A549 (cell line): ENCODE measurements around the gene ITGB3. TPM values are rescaled to one million over a fixed set of nuclear protein-coding genes. Genes with fewer than 3 reads are reported as not detected.

Experiments used
- ATAC-seq, 2 experiments: fragments of 200-7000 bp in 1 of 2; fragments of >200 bp in 1 of 2; cut with Nextera tagmentation in 1 of 2; cut with Tn5 transposase in 1 of 2; 3 replicates each; pipeline versions ENCODE4 v1.8.0 to v1.9.1; 2018 to 2020; ENCODE audit warnings: mild to moderate bottlenecking in 1 of 2, moderate library complexity in 1 of 2
- CTCF ChIA-PET: fragments of 300-600 bp; sonication (Branson Sonifier 250); formaldehyde crosslinking; extraction: SDS; loops from one replicate; lab custom pipeline; 2021; ENCODE audit warnings: antibody characterized with exemption, inconsistent platforms; lab: Yijun Ruan, JAX
- POLR2A ChIA-PET: fragments of 350-600 bp; formaldehyde crosslinking; extraction: SDS; loops from one replicate; lab custom pipeline; 2021; ENCODE audit warnings: antibody characterized with exemption, inconsistent platforms; lab: Yijun Ruan, JAX
- DNase-seq, 2 experiments: peaks; one replicate each; pipeline versions ENCODE4 v3.0.0 to v3.0.0-alpha.2; 2011 to 2016; ENCODE audit warnings: low read depth in 1 of 2, low spot score in 1 of 2
- FAIRE-seq: peaks from 2 replicates; lab custom pipeline; 2011; peaks lifted over from hg19 to GRCh38; lab: Jason Lieb, UNC
- H3K27ac ChIP-seq, 2 experiments: fragments of >200 bp; sonication (Bioruptor Twin); formaldehyde crosslinking; 3 replicates each; pipeline ENCODE4 v1.5.1; 2016 to 2017
- H3K4me1 ChIP-seq: fragments of >200 bp; sonication (Bioruptor Twin); formaldehyde crosslinking; 3 replicates; pipeline ENCODE4 v1.6.1; 2016
- H3K4me2 ChIP-seq: fragments of >200 bp; sonication (Bioruptor Twin); formaldehyde crosslinking; 3 replicates; pipeline ENCODE4 v1.6.1; 2016
- H3K4me3 ChIP-seq: fragments of >200 bp; sonication (Bioruptor Twin); formaldehyde crosslinking; 3 replicates; pipeline ENCODE4 v1.5.1; 2016
- H3K9me3 ChIP-seq: fragments of >200 bp; sonication (Bioruptor Twin); formaldehyde crosslinking; 3 replicates; pipeline ENCODE4 v1.6.1; 2016
- CBX2 ChIP-seq: fragments of 200-600 bp; sonication (generic); IDR thresholded peaks from 2 replicates; pipeline ENCODE4 v1.6.1; 2016; ENCODE audit warnings: low read depth, mild to moderate bottlenecking, borderline replicate concordance
- CHD4 ChIP-seq: fragments of 200-600 bp; sonication (generic); IDR thresholded peaks from 2 replicates; pipeline ENCODE4 v1.6.1; 2016; ENCODE audit warnings: antibody characterized with exemption, mild to moderate bottlenecking, borderline replicate concordance
- EHF ChIP-seq: fragments of 250-450 bp; sonication (Bioruptor Pico); IDR thresholded peaks from 2 replicates; pipeline ENCODE4 v1.5.0; 2020; ENCODE audit warnings: mild to moderate bottlenecking
- EHMT2 ChIP-seq: fragments of 200-600 bp; sonication (generic); IDR thresholded peaks from 2 replicates; pipeline ENCODE4 v1.6.1; 2016; ENCODE audit warnings: antibody characterized with exemption, low read depth, mild to moderate bottlenecking, moderate library complexity
- FOSB ChIP-seq: fragments of 250-450 bp; sonication (Bioruptor Pico); IDR thresholded peaks from 2 replicates; pipeline ENCODE4 v1.5.0; 2020; ENCODE audit warnings: mild to moderate bottlenecking, moderate library complexity
- FOSL2 ChIP-seq, 2 experiments: fragments of 450-650 bp in 1 of 2; fragments of >200 bp in 1 of 2; sonication (Bioruptor Twin) in 1 of 2; formaldehyde crosslinking; IDR thresholded peaks; 2 replicates each; pipeline versions ENCODE4 v1.5.0 to v1.6.1; 2016 to 2020; ENCODE audit warnings: mild to moderate bottlenecking in 1 of 2, moderate library complexity in 1 of 2
- FOXS1 ChIP-seq: fragments of 250-450 bp; sonication (Bioruptor Pico); IDR thresholded peaks from 2 replicates; pipeline ENCODE4 v1.5.0; 2020; ENCODE audit warnings: mild to moderate bottlenecking, moderate library complexity
- GATA3 ChIP-seq: IDR thresholded peaks from 2 replicates; pipeline ENCODE4 v1.6.1; 2012; ENCODE audit warnings: borderline replicate concordance
- HDAC2 ChIP-seq: fragments of 200-600 bp; sonication (generic); IDR thresholded peaks from 2 replicates; pipeline ENCODE4 v1.6.1; 2016
- HEYL ChIP-seq: fragments of 250-450 bp; sonication (Bioruptor Pico); IDR thresholded peaks from 2 replicates; pipeline ENCODE4 v1.8.0; 2021; ENCODE audit warnings: mild to moderate bottlenecking, moderate library complexity
- HOXB13 ChIP-seq: fragments of 250-450 bp; sonication (Bioruptor Pico); IDR thresholded peaks from 2 replicates; pipeline ENCODE4 v1.5.0; 2020; ENCODE audit warnings: low read depth, mild to moderate bottlenecking, moderate library complexity
- KDM1A ChIP-seq: fragments of 200-600 bp; sonication (generic); IDR thresholded peaks from 2 replicates; pipeline ENCODE4 v1.6.1; 2016; ENCODE audit warnings: low read depth, mild to moderate bottlenecking
- KDM5A ChIP-seq: fragments of 200-600 bp; sonication (generic); IDR thresholded peaks from 2 replicates; pipeline ENCODE4 v1.6.1; 2016; ENCODE audit warnings: antibody characterized with exemption, mild to moderate bottlenecking
- MAZ ChIP-seq: fragments of 150-350 bp; IDR thresholded peaks from 2 replicates; pipeline ENCODE4 v1.6.1; 2014; ENCODE audit warnings: antibody characterized with exemption, low read depth, low read length, borderline replicate concordance
- NPAS2 ChIP-seq: fragments of 250-450 bp; sonication (Bioruptor Pico); IDR thresholded peaks from 2 replicates; pipeline ENCODE4 v1.8.0; 2022; ENCODE audit warnings: mild to moderate bottlenecking, moderate library complexity, borderline replicate concordance
- PHF8 ChIP-seq: fragments of 200-600 bp; sonication (generic); IDR thresholded peaks from 2 replicates; pipeline ENCODE4 v1.6.1; 2016; ENCODE audit warnings: low read depth, mild to moderate bottlenecking, antibody characterized with exemption, moderate library complexity, borderline replicate concordance
- RAD21 ChIP-seq, 2 experiments: fragments of >200 bp in 1 of 2; sonication (Bioruptor Twin) in 1 of 2; formaldehyde crosslinking in 1 of 2; IDR thresholded peaks in 1 of 2; conservative IDR thresholded peaks in 1 of 2; 2 replicates in 1 of 2; 3 replicates in 1 of 2; pipeline ENCODE4 v1.6.1; 2012 to 2018; ENCODE audit warnings: inconsistent platforms in 1 of 2
- SMC3 ChIP-seq: fragments of >200 bp; sonication (Bioruptor Twin); formaldehyde crosslinking; IDR thresholded peaks from 3 replicates; pipeline ENCODE4 v1.6.1; 2018; ENCODE audit warnings: inconsistent platforms
- ZC3H11A ChIP-seq: fragments of 450-650 bp; IDR thresholded peaks from 2 replicates; pipeline ENCODE4 v1.6.1; 2014; ENCODE audit warnings: antibody characterized with exemption, mild to moderate bottlenecking
- ZNF302 ChIP-seq: fragments of 250-450 bp; sonication (Bioruptor Pico); IDR thresholded peaks from 2 replicates; pipeline ENCODE4 v1.9.0; 2021; ENCODE audit warnings: inconsistent platforms, mild to moderate bottlenecking, moderate library complexity
- ZSCAN20 ChIP-seq: fragments of 250-450 bp; sonication (Bioruptor Pico); IDR thresholded peaks from 2 replicates; pipeline ENCODE4 v1.8.0; 2022; ENCODE audit warnings: mild to moderate bottlenecking, moderate library complexity
- WGBS: methylation state at CpG from one replicate; pipeline ENCODE4 v1.1.6; 2017; ENCODE audit errors: missing lambda C conversion rate; 5-methylcytosine and 5-hydroxymethylcytosine counted together
- polyA plus RNA-seq, 4 experiments: library from polyadenylated mRNA; depleted of rRNA in 3 of 4; stranded (reverse); fragments of >200 nt; fragmentation: RNase III in 1 of 4; extraction: RNeasy Plus Mini Kit Qiagen cat#74134 plus additional on column Dnase treatment in 1 of 4; gene quantifications; 2 replicates in 3 of 4; 3 replicates in 1 of 4; pipeline ENCODE4 v1.2.3, GENCODE V29; 2011 to 2017
- TF ChIP-seq, protein P1 (sequence below): fragments of >200 bp; sonication (Bioruptor Twin); formaldehyde crosslinking; IDR thresholded peaks from 3 replicates; pipeline ENCODE4 v1.6.1; 2016
- TF ChIP-seq, protein P2 (sequence below): IDR thresholded peaks from 2 replicates; pipeline ENCODE4 v1.6.1; 2012
- TF ChIP-seq, protein P3 (sequence below): IDR thresholded peaks from 2 replicates; pipeline ENCODE4 v1.6.1; 2012; ENCODE audit warnings: low read depth, borderline replicate concordance
- TF ChIP-seq, protein P4 (sequence below): fragments of 200-600 bp; sonication (generic); IDR thresholded peaks from 2 replicates; pipeline ENCODE4 v1.6.1; 2016; ENCODE audit warnings: antibody characterized with exemption, mild to moderate bottlenecking, moderate library complexity
- TF ChIP-seq, protein P5 (sequence below): fragments of 250-450 bp; sonication (Bioruptor Pico); IDR thresholded peaks from 2 replicates; pipeline ENCODE4 v1.5.0; 2021; ENCODE audit warnings: mild to moderate bottlenecking, moderate library complexity, borderline replicate concordance

The ITGB3 gene
- polyA plus RNA-seq, 2 of the 4 experiments (the other 2 are of a cell fraction), result 0.34 to 5.0 TPM

DNA sequence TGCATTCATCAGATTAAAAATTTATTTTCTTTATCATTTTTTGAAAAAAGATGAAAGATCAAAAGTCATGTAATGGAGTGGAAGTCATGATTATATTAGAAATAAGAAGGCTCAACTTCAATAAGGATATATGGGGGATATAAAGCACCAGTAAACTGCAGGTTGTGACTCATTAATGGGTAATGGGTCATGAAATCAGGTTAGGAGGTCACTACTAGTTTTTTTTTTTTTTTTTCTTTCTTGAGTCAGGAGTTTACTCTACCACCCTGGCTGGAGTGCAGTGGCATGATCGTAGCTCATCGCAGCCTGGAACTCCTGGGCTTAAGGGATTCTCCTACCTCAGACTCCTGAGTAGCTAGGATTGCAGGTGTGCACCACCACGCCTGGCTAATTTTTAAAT, 84.4 kb downstream of the ITGB3 start (continued):
- TF ChIP-seq, protein P1, sequence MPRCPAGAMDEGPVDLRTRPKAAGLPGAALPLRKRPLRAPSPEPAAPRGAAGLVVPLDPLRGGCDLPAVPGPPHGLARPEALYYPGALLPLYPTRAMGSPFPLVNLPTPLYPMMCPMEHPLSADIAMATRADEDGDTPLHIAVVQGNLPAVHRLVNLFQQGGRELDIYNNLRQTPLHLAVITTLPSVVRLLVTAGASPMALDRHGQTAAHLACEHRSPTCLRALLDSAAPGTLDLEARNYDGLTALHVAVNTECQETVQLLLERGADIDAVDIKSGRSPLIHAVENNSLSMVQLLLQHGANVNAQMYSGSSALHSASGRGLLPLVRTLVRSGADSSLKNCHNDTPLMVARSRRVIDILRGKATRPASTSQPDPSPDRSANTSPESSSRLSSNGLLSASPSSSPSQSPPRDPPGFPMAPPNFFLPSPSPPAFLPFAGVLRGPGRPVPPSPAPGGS, result no peak
- no peak for TF ChIP-seq FOXS1
- no peak for TF ChIP-seq EHF (CRISPR knock-in tag)
- no peak for TF ChIP-seq FOSB (CRISPR knock-in tag)
- TF ChIP-seq SMC3, result no peak

DNA sequence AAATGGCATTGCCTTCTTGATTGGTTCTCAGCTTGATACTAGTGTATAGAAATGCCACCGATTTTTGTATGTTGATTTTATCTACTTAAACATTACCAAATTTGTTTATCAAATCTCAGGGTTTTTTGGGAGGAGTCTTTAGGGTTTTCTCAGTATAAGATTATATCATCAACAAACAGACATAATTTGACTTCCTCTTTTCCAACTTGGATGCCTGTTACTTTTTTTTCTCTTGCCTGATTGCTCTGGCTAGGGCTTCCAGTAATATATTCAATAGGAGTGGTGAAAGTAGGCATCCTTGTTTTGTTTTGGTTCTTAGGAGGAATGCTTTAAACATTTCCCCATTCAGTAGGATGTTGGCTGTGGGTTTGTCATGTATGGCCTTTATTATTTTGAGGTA, 99.2 kb downstream of the ITGB3 start:
- Histone ChIP-seq H3K4me2 (no peak overlapping the region), H3K9me3 (no peaks in the 10 kb centered on the region), H3K4me1 (no peaks in the 10 kb centered on the region), H3K27ac (no peak overlapping the region), H3K4me3 (no peak overlapping the region)
- DNase-seq (no peak), ATAC-seq (no peak), FAIRE-seq (no peak)
- POLR2A ChIA-PET, result no interaction called here
- CTCF ChIA-PET, result interaction anchor here (0.9 to 1.4 kb wide), 3 partner anchors 9 to 38 kb away, joined by 3 to 4 read pairs (median 3); no protein-coding TSS in a partner anchor
- 82% methylated on average over 1 of the region's 1 CpG for WGBS
- TF ChIP-seq NPAS2, result no peak
- no peak for TF ChIP-seq RAD21 (conservative IDR thresholded peaks at IDR 0.05 in 1 of 2, IDR thresholded peaks at IDR 0.05 in 1 of 2)
- TF ChIP-seq EHMT2, result no peak
- no peak for TF ChIP-seq CHD4
- TF ChIP-seq, protein P2, sequence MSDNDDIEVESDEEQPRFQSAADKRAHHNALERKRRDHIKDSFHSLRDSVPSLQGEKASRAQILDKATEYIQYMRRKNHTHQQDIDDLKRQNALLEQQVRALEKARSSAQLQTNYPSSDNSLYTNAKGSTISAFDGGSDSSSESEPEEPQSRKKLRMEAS, result no peak
- no peak for TF ChIP-seq KDM1A
- TF ChIP-seq GATA3, result no peak
- TF ChIP-seq HEYL (CRISPR knock-in tag), result no peak
- no peak for TF ChIP-seq PHF8
- TF ChIP-seq ZNF302 (CRISPR knock-in tag), result no peak
- TF ChIP-seq, protein P1, result no peak
- TF ChIP-seq ZSCAN20 (CRISPR knock-in tag), result no peak
- TF ChIP-seq FOSB (CRISPR knock-in tag), result no peak
- TF ChIP-seq, protein P3, sequence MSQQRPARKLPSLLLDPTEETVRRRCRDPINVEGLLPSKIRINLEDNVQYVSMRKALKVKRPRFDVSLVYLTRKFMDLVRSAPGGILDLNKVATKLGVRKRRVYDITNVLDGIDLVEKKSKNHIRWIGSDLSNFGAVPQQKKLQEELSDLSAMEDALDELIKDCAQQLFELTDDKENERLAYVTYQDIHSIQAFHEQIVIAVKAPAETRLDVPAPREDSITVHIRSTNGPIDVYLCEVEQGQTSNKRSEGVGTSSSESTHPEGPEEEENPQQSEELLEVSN, result no peak
- no peak for TF ChIP-seq ZC3H11A
- TF ChIP-seq CBX2, result no peak
- no peak for TF ChIP-seq FOSL2 (IDR thresholded peaks at IDR 0.05)
- TF ChIP-seq FOSL2 (CRISPR knock-in tag; IDR thresholded peaks at IDR 0.05), result no peak

DNA sequence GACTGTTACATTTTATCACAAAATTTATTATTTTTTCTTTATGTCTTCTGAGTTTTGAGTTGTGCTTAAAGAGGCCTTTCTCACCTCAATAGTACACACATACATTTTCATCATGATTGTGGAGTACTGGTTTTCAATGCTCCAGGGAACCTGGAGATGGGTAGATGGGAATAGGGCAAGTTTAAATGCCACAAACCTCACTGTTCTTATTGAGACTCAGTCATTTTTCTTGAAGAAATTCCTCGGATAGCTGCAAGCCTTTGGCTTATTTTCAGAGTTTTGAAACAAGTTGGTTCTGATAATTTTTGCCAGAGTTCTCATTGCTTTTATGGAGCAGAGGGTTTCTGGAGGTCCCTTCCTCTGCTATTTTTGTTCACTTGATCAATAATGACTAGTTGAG, 105.0 kb downstream of the ITGB3 start:
- peak; percentile 89 for FAIRE-seq
- H3K9me3 ChIP-seq, result no peaks in the 10 kb centered on the region
- no peak overlapping the region for H3K4me3 ChIP-seq
- H3K4me2 ChIP-seq, result no peak overlapping the region
- ATAC-seq, result no peak
- POLR2A ChIA-PET, result no interaction called here
- 81% methylated on average over 1 of the region's 1 CpG for WGBS
- no peaks in the 10 kb centered on the region for H3K4me1 ChIP-seq
- CTCF ChIA-PET, result no interaction called here
- DNase-seq, result no peak
- no peak overlapping the region for H3K27ac ChIP-seq
- TF ChIP-seq MAZ (no peak), KDM5A (no peak), ZSCAN20 (CRISPR knock-in tag) (no peak), HDAC2 (no peak), HOXB13 (CRISPR knock-in tag) (no peak), NPAS2 (no peak)
- TF ChIP-seq, protein P2, result no peak
- TF ChIP-seq, protein P4, sequence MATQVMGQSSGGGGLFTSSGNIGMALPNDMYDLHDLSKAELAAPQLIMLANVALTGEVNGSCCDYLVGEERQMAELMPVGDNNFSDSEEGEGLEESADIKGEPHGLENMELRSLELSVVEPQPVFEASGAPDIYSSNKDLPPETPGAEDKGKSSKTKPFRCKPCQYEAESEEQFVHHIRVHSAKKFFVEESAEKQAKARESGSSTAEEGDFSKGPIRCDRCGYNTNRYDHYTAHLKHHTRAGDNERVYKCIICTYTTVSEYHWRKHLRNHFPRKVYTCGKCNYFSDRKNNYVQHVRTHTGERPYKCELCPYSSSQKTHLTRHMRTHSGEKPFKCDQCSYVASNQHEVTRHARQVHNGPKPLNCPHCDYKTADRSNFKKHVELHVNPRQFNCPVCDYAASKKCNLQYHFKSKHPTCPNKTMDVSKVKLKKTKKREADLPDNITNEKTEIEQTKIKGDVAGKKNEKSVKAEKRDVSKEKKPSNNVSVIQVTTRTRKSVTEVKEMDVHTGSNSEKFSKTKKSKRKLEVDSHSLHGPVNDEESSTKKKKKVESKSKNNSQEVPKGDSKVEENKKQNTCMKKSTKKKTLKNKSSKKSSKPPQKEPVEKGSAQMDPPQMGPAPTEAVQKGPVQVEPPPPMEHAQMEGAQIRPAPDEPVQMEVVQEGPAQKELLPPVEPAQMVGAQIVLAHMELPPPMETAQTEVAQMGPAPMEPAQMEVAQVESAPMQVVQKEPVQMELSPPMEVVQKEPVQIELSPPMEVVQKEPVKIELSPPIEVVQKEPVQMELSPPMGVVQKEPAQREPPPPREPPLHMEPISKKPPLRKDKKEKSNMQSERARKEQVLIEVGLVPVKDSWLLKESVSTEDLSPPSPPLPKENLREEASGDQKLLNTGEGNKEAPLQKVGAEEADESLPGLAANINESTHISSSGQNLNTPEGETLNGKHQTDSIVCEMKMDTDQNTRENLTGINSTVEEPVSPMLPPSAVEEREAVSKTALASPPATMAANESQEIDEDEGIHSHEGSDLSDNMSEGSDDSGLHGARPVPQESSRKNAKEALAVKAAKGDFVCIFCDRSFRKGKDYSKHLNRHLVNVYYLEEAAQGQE, result no peak
- TF ChIP-seq, protein P5, sequence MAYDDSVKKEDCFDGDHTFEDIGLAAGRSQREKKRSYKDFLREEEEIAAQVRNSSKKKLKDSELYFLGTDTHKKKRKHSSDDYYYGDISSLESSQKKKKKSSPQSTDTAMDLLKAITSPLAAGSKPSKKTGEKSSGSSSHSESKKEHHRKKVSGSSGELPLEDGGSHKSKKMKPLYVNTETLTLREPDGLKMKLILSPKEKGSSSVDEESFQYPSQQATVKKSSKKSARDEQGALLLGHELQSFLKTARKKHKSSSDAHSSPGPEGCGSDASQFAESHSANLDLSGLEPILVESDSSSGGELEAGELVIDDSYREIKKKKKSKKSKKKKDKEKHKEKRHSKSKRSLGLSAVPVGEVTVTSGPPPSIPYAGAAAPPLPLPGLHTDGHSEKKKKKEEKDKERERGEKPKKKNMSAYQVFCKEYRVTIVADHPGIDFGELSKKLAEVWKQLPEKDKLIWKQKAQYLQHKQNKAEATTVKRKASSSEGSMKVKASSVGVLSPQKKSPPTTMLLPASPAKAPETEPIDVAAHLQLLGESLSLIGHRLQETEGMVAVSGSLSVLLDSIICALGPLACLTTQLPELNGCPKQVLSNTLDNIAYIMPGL, result no peak
